Measurements from ENCODE around the gene NOX4.

DNA sequence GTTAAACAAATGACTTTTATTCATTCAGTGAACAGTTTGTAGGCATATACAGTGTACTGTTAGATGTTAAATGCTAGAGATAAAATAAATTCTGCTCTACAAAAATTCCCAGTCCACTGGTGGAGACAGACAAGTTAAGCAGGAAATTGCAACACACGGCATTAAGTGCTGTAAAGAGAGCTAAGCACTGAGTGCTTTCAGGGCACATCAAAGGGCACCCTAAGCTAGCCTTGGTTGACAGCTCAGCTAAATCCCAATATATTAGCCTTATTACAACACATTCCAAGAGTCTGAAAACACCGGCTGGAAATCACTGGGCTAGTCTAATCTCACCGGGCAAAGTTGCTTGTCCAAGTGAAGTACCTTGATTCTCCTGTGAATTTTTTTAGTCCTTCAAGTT, 55.1 kb downstream of the NOX4 start:
- TF ChIP-seq POLR2A (IDR thresholded peaks at IDR 0.05) = no peak
- TF ChIP-seq, protein P1, sequence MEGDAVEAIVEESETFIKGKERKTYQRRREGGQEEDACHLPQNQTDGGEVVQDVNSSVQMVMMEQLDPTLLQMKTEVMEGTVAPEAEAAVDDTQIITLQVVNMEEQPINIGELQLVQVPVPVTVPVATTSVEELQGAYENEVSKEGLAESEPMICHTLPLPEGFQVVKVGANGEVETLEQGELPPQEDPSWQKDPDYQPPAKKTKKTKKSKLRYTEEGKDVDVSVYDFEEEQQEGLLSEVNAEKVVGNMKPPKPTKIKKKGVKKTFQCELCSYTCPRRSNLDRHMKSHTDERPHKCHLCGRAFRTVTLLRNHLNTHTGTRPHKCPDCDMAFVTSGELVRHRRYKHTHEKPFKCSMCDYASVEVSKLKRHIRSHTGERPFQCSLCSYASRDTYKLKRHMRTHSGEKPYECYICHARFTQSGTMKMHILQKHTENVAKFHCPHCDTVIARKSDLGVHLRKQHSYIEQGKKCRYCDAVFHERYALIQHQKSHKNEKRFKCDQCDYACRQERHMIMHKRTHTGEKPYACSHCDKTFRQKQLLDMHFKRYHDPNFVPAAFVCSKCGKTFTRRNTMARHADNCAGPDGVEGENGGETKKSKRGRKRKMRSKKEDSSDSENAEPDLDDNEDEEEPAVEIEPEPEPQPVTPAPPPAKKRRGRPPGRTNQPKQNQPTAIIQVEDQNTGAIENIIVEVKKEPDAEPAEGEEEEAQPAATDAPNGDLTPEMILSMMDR (IDR thresholded peaks at IDR 0.05) = no peak

Data from esophagus squamous epithelium (tissue), 4 donors.